ENCODE results near the gene EIF4ENIF1. TPM values are rescaled to one million over a fixed set of nuclear protein-coding genes. Genes with fewer than 3 reads are reported as not detected.

Gene EIF4ENIF1
- total RNA-seq, 4 donors from 2014 or later: 10.1 to 19.6 (median 15.1) TPM

- Histone ChIP-seq H3K36me3 (peaks cover 0 to 23% of the 10 kb centered on the region in 2 donors), H3K27ac (peak within 1 kb of the TSS; percentile 87 to 93 (median 91)), H3K27me3 (no peaks in the 10 kb centered on the region), H3K9me3 (no peaks in the 10 kb centered on the region), H3K4me3 (peak within 1 kb of the TSS; percentile 70 to 90 (median 80)), H3K4me1 (peaks cover 15 to 18% of the 10 kb centered on the region in 2 donors)
- peak; percentile 96 to 97 for DNase-seq
- peak; percentile 96 for ATAC-seq
- in situ Hi-C loops (cut with MboI; ENCODE audit: low sequenced_read_pairs in 4 of 4): loop anchor here in 1 of 4 donors (5.0 kb wide), 1 partner anchor 52 kb away; the partner anchor contains the start of gene PATZ1
- peak; percentile 93 to 95 for TF ChIP-seq POLR2A (IDR thresholded peaks at IDR 0.05)
- TF ChIP-seq, protein P1, sequence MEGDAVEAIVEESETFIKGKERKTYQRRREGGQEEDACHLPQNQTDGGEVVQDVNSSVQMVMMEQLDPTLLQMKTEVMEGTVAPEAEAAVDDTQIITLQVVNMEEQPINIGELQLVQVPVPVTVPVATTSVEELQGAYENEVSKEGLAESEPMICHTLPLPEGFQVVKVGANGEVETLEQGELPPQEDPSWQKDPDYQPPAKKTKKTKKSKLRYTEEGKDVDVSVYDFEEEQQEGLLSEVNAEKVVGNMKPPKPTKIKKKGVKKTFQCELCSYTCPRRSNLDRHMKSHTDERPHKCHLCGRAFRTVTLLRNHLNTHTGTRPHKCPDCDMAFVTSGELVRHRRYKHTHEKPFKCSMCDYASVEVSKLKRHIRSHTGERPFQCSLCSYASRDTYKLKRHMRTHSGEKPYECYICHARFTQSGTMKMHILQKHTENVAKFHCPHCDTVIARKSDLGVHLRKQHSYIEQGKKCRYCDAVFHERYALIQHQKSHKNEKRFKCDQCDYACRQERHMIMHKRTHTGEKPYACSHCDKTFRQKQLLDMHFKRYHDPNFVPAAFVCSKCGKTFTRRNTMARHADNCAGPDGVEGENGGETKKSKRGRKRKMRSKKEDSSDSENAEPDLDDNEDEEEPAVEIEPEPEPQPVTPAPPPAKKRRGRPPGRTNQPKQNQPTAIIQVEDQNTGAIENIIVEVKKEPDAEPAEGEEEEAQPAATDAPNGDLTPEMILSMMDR (IDR thresholded peaks at IDR 0.05 in 4 of 5, conservative IDR thresholded peaks at IDR 0.05 in 1 of 5): peak in 3 of 5 experiments; percentile 12 to 21 (median 21)
- intact Hi-C loops (cut with DNase I; ENCODE audit: low total_unique reads): loop anchor here (1.0 to 2.0 kb wide), 2 partner anchors 53 to 89 kb away; partner anchors contain the start of genes EIF4ENIF1 and PATZ1
These were observed 90.2 kb downstream of the EIF4ENIF1 start, which contains the start of gene DRG1 for GRCh38 chr22:31399211-31400022. Gene DRG1 (plus strand): TSS chr22:31399604. CDS start chr22:31399684, 80 bp downstream.

DNA sequence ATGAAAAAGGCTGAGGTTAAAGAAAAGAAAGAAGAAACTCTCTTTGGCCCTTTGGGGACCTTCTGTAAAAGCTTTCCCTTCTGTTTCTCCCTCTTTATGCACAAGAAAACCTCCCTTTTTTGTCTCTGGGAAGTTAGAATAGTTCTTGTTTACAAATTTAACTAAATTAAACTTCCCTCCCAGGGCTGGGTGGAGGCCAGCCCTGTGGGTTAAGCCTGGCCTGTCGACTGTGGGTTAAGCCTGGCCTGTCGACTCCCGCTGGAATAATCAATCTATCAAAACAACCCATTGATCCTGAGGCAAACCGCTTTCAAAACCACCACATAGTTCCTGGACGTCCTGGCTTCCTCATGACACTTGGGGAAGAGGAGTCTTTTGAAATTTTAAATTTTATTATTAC lies 91.4 kb downstream of the EIF4ENIF1 start:
- Histone ChIP-seq H3K9me3 (no peaks in the 10 kb centered on the region), H3K4me3 (no peak overlapping the region), H3K36me3 (peaks cover 0 to 14% of the 10 kb centered on the region in 2 donors), H3K27me3 (no peaks in the 10 kb centered on the region), H3K4me1 (peaks cover 15 to 18% of the 10 kb centered on the region in 2 donors), H3K27ac (peak overlapping the region; percentile 87 to 93 (median 91))
- in situ Hi-C loops (cut with MboI; ENCODE audit: low sequenced_read_pairs in 4 of 4) (loop anchor here in 1 of 4 donors (5.0 kb wide), 1 partner anchor 51 kb away; the partner anchor contains the start of gene PATZ1), intact Hi-C loops (cut with DNase I; ENCODE audit: low total_unique reads) (loop anchor here (2.0 kb wide), 1 partner anchor 91 kb away; the partner anchor contains the start of gene EIF4ENIF1)
- no peak for DNase-seq
- TF ChIP-seq POLR2A (IDR thresholded peaks at IDR 0.05): no peak
- TF ChIP-seq, protein P1 (IDR thresholded peaks at IDR 0.05 in 4 of 5, conservative IDR thresholded peaks at IDR 0.05 in 1 of 5): no peak
- no peak for ATAC-seq

- ATAC-seq (no peak), DNase-seq (no peak)
- in situ Hi-C loops (cut with MboI; ENCODE audit: low sequenced_read_pairs in 4 of 4) (no loop called here), intact Hi-C loops (cut with DNase I; ENCODE audit: low total_unique reads) (no loop called here)
- H3K4me1 ChIP-seq: peaks cover 5 to 7% of the 10 kb centered on the region in 2 donors
- no peaks in the 10 kb centered on the region for H3K36me3 ChIP-seq
- H3K9me3 ChIP-seq: no peaks in the 10 kb centered on the region
- no peaks in the 10 kb centered on the region for H3K27me3 ChIP-seq
- H3K4me3 ChIP-seq: no peak overlapping the region
- no peak overlapping the region for H3K27ac ChIP-seq
- TF ChIP-seq, protein P1 (IDR thresholded peaks at IDR 0.05 in 4 of 5, conservative IDR thresholded peaks at IDR 0.05 in 1 of 5): no peak
- no peak for TF ChIP-seq POLR2A (IDR thresholded peaks at IDR 0.05)
These were observed 95.3 kb downstream of the EIF4ENIF1 start for GRCh38 chr22:31394326-31394725.

GRCh38 chr22:31393893-31394292 lies 95.7 kb downstream of the EIF4ENIF1 start:
- DNase-seq (no peak), ATAC-seq (no peak)
- Histone ChIP-seq H3K4me1 (peaks cover 3 to 5% of the 10 kb centered on the region in 2 donors), H3K27ac (no peak overlapping the region), H3K9me3 (no peaks in the 10 kb centered on the region), H3K36me3 (no peaks in the 10 kb centered on the region), H3K27me3 (no peaks in the 10 kb centered on the region), H3K4me3 (no peak overlapping the region)
- TF ChIP-seq, protein P1 (IDR thresholded peaks at IDR 0.05 in 4 of 5, conservative IDR thresholded peaks at IDR 0.05 in 1 of 5): no peak
- no peak for TF ChIP-seq POLR2A (IDR thresholded peaks at IDR 0.05)
- intact Hi-C loops (cut with DNase I; ENCODE audit: low total_unique reads) (no loop called here), in situ Hi-C loops (cut with MboI; ENCODE audit: low sequenced_read_pairs in 4 of 4) (no loop called here)

Other genes with a start within 250 kb of the EIF4ENIF1 start
- 10 to 100 TPM; 11.2 to 28.3 (median 14.5) TPM for gene PIK3IP1, start 197.4 kb downstream of the EIF4ENIF1 start, total RNA-seq
- 10 to 100 TPM in 1 of 4 donors, 1 to 10 TPM in 3; 8.4 to 11.5 (median 9.2) TPM for gene PATZ1, start 143.5 kb downstream of the EIF4ENIF1 start, total RNA-seq
- 100 to 1,000 TPM; 117 to 136 (median 127) TPM for gene DRG1, start 90.2 kb downstream of the EIF4ENIF1 start, total RNA-seq
- 10 to 100 TPM in 1 of 4 donors, 1 to 10 TPM in 3; 1.1 to 12.6 (median 2.7) TPM for gene SFI1, start 6.7 kb upstream of the EIF4ENIF1 start, total RNA-seq
- gene PISD, start 172.4 kb upstream of the EIF4ENIF1 start, total RNA-seq: 10 to 100 TPM; 15.3 to 19.0 (median 18.5) TPM

Data from gastrocnemius medialis (tissue), 4 donors.